Prostate gland (tissue), 2 donors: Measurements from ENCODE around the gene PIK3R2. TPM values are rescaled to one million over a fixed set of nuclear protein-coding genes. Genes with fewer than 3 reads are reported as not detected.

Experiments
- DNase-seq: peaks from one replicate; pipeline ENCODE4 v3.0.0-alpha.2; 2019; ENCODE audit warnings: low spot score
- H3K27ac ChIP-seq, 2 donors: fragments of 200-600 bp; sonication (generic); 2 replicates each; pipeline ENCODE4 v1.5.1; 2017 to 2019
- H3K27me3 ChIP-seq: fragments of 200-600 bp; sonication (generic); replicated peaks from 2 replicates; pipeline ENCODE4 v1.5.1; 2019; ENCODE audit not compliant: insufficient read depth
- H3K36me3 ChIP-seq, 2 donors: fragments of 200-600 bp; sonication (generic); 1 replicate in 1 of 2; 2 replicates in 1 of 2; pipeline versions ENCODE4 v1.5.1 to v1.8.1; 2017 to 2019
- H3K4me1 ChIP-seq: fragments of 200-600 bp; sonication (generic); replicated peaks from 2 replicates; pipeline ENCODE4 v1.5.1; 2019
- H3K4me3 ChIP-seq, 2 donors: fragments of 200-600 bp; sonication (generic); 2 replicates each; pipeline ENCODE4 v1.5.1; 2017 to 2019
- H3K9me3 ChIP-seq: fragments of 200-600 bp; sonication (generic); 2 replicates; pipeline ENCODE4 v1.5.1; 2017
- POLR2A ChIP-seq: fragments of 450-650 bp; IDR thresholded peaks from one replicate; pipeline ENCODE4 v1.6.1; 2016; ENCODE audit warnings: antibody characterized with exemption, mild to moderate bottlenecking
- POLR2AphosphoS5 ChIP-seq: sonication (generic); formaldehyde crosslinking; IDR thresholded peaks from one replicate; pipeline ENCODE4 v1.6.1; 2017; ENCODE audit warnings: antibody characterized with exemption
- WGBS: methylation state at CpG from one replicate; pipeline ENCODE4 v1.1.5; 2018; 5-methylcytosine and 5-hydroxymethylcytosine counted together
- intact Hi-C: fragments of 100-400 bp; cut with DNase I; formaldehyde crosslinking; loops from one replicate; pipeline ENCODE4 v1.14.2; 2022
- total RNA-seq, 2 donors: library from RNA; depleted of rRNA; stranded (reverse); fragments of >200 nt; gene quantifications; one replicate each; pipeline ENCODE4 v1.1.0, GENCODE V29; 2016
- TF ChIP-seq, protein P1 (sequence below), 4 experiments: fragments of 200-600 bp in 2 of 4; fragments of 450-650 bp in 2 of 4; sonication (generic) in 2 of 4; IDR thresholded peaks; 1 replicate in 3 of 4; 2 replicates in 1 of 4; pipeline ENCODE4 v1.5.1; 2016 to 2019; ENCODE audit warnings: antibody characterized with exemption in 4 of 4, mild to moderate bottlenecking in 2 of 4, moderate library complexity in 2 of 4

PIK3R2 gene
- total RNA-seq, 2 donors from 2014 or later = 41.3 to 71.6 TPM

DNA sequence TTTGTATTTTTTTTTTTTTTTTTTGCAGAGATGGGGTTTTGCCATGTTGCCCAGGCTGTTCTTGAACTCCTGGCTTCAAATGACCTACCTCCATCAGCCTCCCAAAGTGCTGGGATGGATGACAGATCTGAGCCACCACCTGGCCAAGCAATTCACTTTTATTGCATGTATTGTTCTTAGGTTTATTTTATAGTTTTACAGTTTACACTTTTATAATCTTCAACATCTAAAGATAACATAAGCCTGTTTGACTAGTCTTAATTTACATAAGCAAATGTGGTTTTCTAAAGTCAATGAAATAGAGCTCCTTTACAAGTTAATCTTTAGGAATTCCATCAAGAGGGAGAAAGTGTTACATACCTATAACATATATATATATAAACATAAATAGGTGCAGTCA lies 30.6 kb downstream of the PIK3R2 start:
- no peak overlapping the region for H3K27ac ChIP-seq
- no peak overlapping the region for H3K4me3 ChIP-seq
- DNase-seq = no peak
- no peaks in the 10 kb centered on the region for H3K4me1 ChIP-seq
- no peaks in the 10 kb centered on the region for H3K36me3 ChIP-seq
- TF ChIP-seq POLR2AphosphoS5 (peak; percentile 79), POLR2A (no peak)
- TF ChIP-seq, protein P1, sequence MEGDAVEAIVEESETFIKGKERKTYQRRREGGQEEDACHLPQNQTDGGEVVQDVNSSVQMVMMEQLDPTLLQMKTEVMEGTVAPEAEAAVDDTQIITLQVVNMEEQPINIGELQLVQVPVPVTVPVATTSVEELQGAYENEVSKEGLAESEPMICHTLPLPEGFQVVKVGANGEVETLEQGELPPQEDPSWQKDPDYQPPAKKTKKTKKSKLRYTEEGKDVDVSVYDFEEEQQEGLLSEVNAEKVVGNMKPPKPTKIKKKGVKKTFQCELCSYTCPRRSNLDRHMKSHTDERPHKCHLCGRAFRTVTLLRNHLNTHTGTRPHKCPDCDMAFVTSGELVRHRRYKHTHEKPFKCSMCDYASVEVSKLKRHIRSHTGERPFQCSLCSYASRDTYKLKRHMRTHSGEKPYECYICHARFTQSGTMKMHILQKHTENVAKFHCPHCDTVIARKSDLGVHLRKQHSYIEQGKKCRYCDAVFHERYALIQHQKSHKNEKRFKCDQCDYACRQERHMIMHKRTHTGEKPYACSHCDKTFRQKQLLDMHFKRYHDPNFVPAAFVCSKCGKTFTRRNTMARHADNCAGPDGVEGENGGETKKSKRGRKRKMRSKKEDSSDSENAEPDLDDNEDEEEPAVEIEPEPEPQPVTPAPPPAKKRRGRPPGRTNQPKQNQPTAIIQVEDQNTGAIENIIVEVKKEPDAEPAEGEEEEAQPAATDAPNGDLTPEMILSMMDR (IDR thresholded peaks at IDR 0.05) = no peak
- intact Hi-C loops = no loop called here
- H3K9me3 ChIP-seq = no peaks in the 10 kb centered on the region
- no peaks in the 10 kb centered on the region for H3K27me3 ChIP-seq

DNA sequence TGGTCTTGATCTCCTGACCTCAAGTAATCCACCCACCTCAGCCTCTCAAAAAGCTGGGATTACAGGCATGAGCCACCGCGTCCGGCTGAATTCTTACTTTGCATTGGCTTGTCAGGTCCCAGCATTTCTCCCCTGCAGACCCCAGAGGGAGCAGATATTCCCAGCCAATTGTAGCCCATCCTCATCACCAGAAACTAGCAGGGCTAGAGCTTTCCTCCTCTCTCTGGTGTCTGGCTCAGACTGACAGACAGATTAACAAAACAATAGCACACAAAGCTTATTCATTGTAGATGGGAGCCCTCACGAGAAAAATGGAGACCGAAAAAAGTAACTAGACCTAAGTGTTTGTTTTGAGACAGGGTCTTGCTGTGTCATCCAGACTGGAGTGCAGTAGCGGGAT lies 32.6 kb downstream of the PIK3R2 start:
- Histone ChIP-seq H3K27me3 (no peaks in the 10 kb centered on the region), H3K4me3 (no peak overlapping the region), H3K9me3 (no peaks in the 10 kb centered on the region), H3K36me3 (no peaks in the 10 kb centered on the region), H3K27ac (no peak overlapping the region), H3K4me1 (no peaks in the 10 kb centered on the region)
- intact Hi-C loops = no loop called here
- DNase-seq = no peak
- TF ChIP-seq POLR2AphosphoS5 (no peak), POLR2A (no peak)
- TF ChIP-seq, protein P1 (IDR thresholded peaks at IDR 0.05) = no peak
- WGBS = 76% methylated on average over 6 of the region's 6 CpGs

DNA sequence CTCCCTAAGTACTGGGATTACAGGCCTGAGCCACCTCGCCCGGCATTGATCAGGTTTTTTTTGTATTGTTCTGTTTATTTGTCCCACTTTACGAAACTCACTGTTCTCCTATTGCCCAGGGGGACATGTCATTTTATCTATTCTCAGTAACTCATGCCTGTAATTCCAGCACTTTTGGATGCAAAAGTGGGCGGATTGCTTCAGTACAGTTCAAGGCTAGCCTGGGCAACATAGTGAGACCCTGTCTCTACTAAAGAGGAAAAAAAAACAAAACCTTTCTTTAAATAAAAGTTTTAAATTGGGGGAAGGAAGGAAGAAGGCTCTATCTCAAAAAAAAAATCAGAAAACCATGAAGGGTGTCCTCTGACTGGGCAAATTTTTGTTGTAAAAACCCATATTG lies 37.3 kb downstream of the PIK3R2 start:
- WGBS = 86% methylated on average over 4 of the region's 4 CpGs
- Histone ChIP-seq H3K4me3 (no peak overlapping the region), H3K36me3 (no peaks in the 10 kb centered on the region), H3K27ac (no peak overlapping the region), H3K27me3 (no peaks in the 10 kb centered on the region), H3K4me1 (peaks cover 6% of the 10 kb centered on the region), H3K9me3 (no peaks in the 10 kb centered on the region)
- TF ChIP-seq POLR2AphosphoS5 (no peak), POLR2A (no peak)
- TF ChIP-seq, protein P1 (IDR thresholded peaks at IDR 0.05) = no peak
- intact Hi-C loops = loop anchor here (5.0 kb wide), 1 partner anchor 62 kb away; no protein-coding TSS in a partner anchor
- DNase-seq = no peak

DNA sequence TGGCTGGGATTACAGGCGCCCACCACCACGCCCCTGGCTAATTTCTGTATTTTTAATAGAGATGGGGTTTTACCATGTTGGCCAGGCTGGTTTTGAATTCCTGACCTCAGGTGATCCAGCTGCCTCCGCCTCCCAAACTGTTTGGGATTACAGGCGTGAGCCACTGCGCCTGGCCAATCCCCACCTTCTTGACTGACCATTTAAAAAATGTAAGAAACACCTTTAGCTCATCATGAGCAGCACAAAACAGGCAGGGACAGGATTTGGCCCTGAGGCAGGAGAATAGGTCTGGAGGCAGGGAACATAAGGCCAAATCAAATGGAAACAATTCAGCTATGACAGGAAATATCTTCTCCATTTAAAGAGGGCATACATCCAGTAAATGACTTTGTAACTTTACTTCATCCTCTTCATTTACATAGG lies 38.7 kb downstream of the PIK3R2 start:
- Histone ChIP-seq H3K27ac (peak overlapping the region; percentile 93 to 96), H3K27me3 (no peaks in the 10 kb centered on the region), H3K4me3 (peak overlapping the region; percentile 39 to 44), H3K9me3 (no peaks in the 10 kb centered on the region), H3K36me3 (no peaks in the 10 kb centered on the region), H3K4me1 (peaks cover 6% of the 10 kb centered on the region)
- peak; percentile 53 for TF ChIP-seq POLR2AphosphoS5
- no peak for TF ChIP-seq POLR2A
- no peak for DNase-seq
- intact Hi-C loops = loop anchor here (5.0 kb wide), 1 partner anchor 61 kb away; no protein-coding TSS in a partner anchor
- 33% methylated on average over 5 of the region's 5 CpGs for WGBS

DNA sequence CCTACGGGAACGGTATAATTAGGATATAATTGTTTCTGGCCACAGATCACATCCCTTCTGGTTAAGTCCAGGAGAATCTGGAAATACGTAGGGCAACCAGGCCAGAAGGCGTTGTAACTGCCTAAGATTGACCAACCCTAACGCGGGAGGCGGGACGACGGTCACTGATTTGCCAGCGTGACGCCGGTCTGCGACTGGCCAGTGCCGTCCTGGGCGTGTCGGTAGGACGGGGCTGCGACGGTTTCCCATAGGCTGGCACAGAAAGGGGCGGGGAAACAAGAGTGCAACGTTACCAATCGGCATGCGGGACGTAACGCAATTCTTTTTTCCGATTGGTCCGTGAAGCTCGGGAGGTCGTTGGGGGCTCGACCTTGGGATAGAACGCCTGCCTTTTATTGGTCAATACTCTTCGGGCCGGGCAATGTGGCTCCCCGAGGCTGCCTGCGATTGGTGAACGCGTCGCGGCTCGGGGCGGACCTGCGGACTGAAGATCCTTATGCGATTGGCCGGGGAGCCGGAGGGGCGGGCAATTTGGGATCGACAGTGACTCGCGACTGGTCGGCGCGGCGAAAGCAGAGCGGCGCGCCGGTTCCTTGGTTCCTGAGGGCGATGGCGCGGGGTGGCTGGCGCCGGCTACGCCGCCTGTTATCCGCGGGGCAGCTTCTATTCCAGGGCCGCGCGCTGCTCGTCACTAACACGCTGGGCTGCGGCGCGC lies 39.9 kb downstream of the PIK3R2 start, which contains the start of gene MPV17L2:
MPV17L2 (plus strand) TSS at position 546 of the 715 bp plus-strand sequence; CDS start at position 610, 64 bp downstream.
- no peaks in the 10 kb centered on the region for H3K36me3 ChIP-seq
- no peaks in the 10 kb centered on the region for H3K27me3 ChIP-seq
- DNase-seq = peak; percentile 100
- peak within 1 kb of the TSS; percentile 64 to 71 for H3K4me3 ChIP-seq
- H3K9me3 ChIP-seq = no peaks in the 10 kb centered on the region
- WGBS = under 1% methylated on average over 74 of the region's 74 CpGs
- intact Hi-C loops = loop anchor here (5.0 kb wide), 1 partner anchor 59 kb away; no protein-coding TSS in a partner anchor
- TF ChIP-seq, protein P1 (IDR thresholded peaks at IDR 0.05) = no peak
- TF ChIP-seq POLR2AphosphoS5 (peak; percentile 96), POLR2A (peak; percentile 82)
- H3K27ac ChIP-seq = peak within 1 kb of the TSS; percentile 93 to 96
- H3K4me1 ChIP-seq = peaks cover 6% of the 10 kb centered on the region
